H1 (cell line): Measurements from ENCODE around the gene ITPKB. TPM values are rescaled to one million over a fixed set of nuclear protein-coding genes. Genes with fewer than 3 reads are reported as not detected.

Source experiments
- CTCF ChIA-PET: fragments of 300-600 bp; sonication (Branson Sonifier 250); formaldehyde crosslinking; loops from one replicate; lab custom pipeline; 2021; ENCODE audit not compliant: partially characterized antibody; lab: Charles Lee
- POLR2A ChIA-PET: fragments of 300-600 bp; sonication (Branson Sonifier 250); formaldehyde crosslinking; loops from one replicate; lab custom pipeline; 2021; ENCODE audit warnings: inconsistent platforms; ENCODE audit not compliant: partially characterized antibody; lab: Charles Lee
- DNase-seq, 2 experiments: peaks; one replicate each; pipeline versions ENCODE4 v3.0.0 to v3.0.0-alpha.2; 2010 to 2022; ENCODE audit warnings: low spot score in 2 of 2, low read depth in 1 of 2, mixed read lengths in 1 of 2
- FAIRE-seq: peaks from 2 replicates; lab custom pipeline; 2011; peaks lifted over from hg19 to GRCh38; lab: Jason Lieb, UNC
- H2AFZ ChIP-seq: 2 replicates; pipeline ENCODE4 v1.8.1; 2012; ENCODE audit warnings: low read length, inconsistent platforms
- H2AK5ac ChIP-seq: 2 replicates; pipeline ENCODE4 v1.6.1; 2013; ENCODE audit warnings: low read depth, low read length
- H2BK120ac ChIP-seq: replicated peaks from 2 replicates; pipeline ENCODE3; 2013; ENCODE audit warnings: low read depth, low read length, inconsistent platforms
- H2BK12ac ChIP-seq: 2 replicates; pipeline ENCODE4 v1.6.1; 2013; ENCODE audit warnings: low read depth, low read length
- H2BK15ac ChIP-seq: 2 replicates; pipeline ENCODE4 v1.6.1; 2013; ENCODE audit warnings: low read length
- H2BK20ac ChIP-seq: 2 replicates; pipeline ENCODE4 v1.6.1; 2013; ENCODE audit warnings: low read length
- H2BK5ac ChIP-seq: 2 replicates; pipeline ENCODE4 v1.6.1; 2013; ENCODE audit warnings: low read depth, low read length
- H3K14ac ChIP-seq: 2 replicates; pipeline ENCODE4 v1.6.1; 2013; ENCODE audit warnings: inconsistent platforms; ENCODE audit not compliant: insufficient read length
- H3K18ac ChIP-seq: 2 replicates; pipeline ENCODE4 v1.6.1; 2013; ENCODE audit warnings: low read length; ENCODE audit errors: extremely low read depth
- H3K23ac ChIP-seq: 2 replicates; pipeline ENCODE4 v1.6.1; 2013; ENCODE audit warnings: inconsistent platforms; ENCODE audit not compliant: insufficient read length
- H3K23me2 ChIP-seq: 2 replicates; pipeline ENCODE4 v1.6.1; 2013; ENCODE audit warnings: low read depth, low read length
- H3K27ac ChIP-seq: 2 replicates; pipeline ENCODE4 v1.6.1; 2011; ENCODE audit warnings: low read depth, low read length, inconsistent platforms
- H3K27me3 ChIP-seq, 4 experiments: replicated peaks in 1 of 4; 1 replicate in 1 of 4; 2 replicates in 3 of 4; pipeline versions ENCODE4 v1.6.1 to v1.8.1; 2011 to 2013; ENCODE audit warnings: low read length in 3 of 4, mild to moderate bottlenecking in 3 of 4, inconsistent platforms in 2 of 4, mixed read lengths in 2 of 4, moderate library complexity in 1 of 4; ENCODE audit not compliant: control insufficient read depth in 3 of 4, insufficient read depth in 3 of 4; ENCODE audit errors: extremely low read depth in 1 of 4
- H3K36me3 ChIP-seq, 4 experiments: 2 replicates each; pipeline versions ENCODE4 v1.6.1 to v1.8.1; 2011 to 2013; ENCODE audit warnings: mild to moderate bottlenecking in 4 of 4, low read length in 3 of 4, moderate library complexity in 2 of 4, control low read depth in 1 of 4, inconsistent platforms in 1 of 4; ENCODE audit not compliant: insufficient read depth in 4 of 4, control insufficient read depth in 2 of 4
- H3K4ac ChIP-seq: replicated peaks from 2 replicates; pipeline ENCODE3; 2013; ENCODE audit warnings: low read length, low read depth, mixed read lengths, inconsistent platforms; ENCODE audit not compliant: insufficient read length
- H3K4me1 ChIP-seq, 4 experiments: replicated peaks in 1 of 4; 1 replicate in 1 of 4; 2 replicates in 3 of 4; pipeline versions ENCODE4 v1.6.1 to v1.8.1; 2011 to 2013; ENCODE audit warnings: low read length in 3 of 4, inconsistent platforms in 2 of 4, mixed read lengths in 1 of 4; ENCODE audit not compliant: insufficient read depth in 4 of 4, control insufficient read depth in 3 of 4
- H3K4me2 ChIP-seq, 2 experiments: 2 replicates each; pipeline versions ENCODE4 v1.6.1 to v1.8.1; 2011 to 2013; ENCODE audit warnings: low read depth in 2 of 2, low read length in 2 of 2, control low read depth in 1 of 2, inconsistent platforms in 1 of 2, mild to moderate bottlenecking in 1 of 2; ENCODE audit not compliant: insufficient read depth in 1 of 2
- H3K4me3 ChIP-seq, 4 experiments: fragments of 200-600, 300-600 bp in 1 of 4; sonication (generic), shearing (Covaris generic), sonication (Bioruptor Twin) in 1 of 4; 2 replicates each; pipeline versions ENCODE4 v1.5.1 to v1.8.1; 2011 to 2016; ENCODE audit warnings: low read length in 4 of 4, low read depth in 3 of 4, control low read depth in 2 of 4, inconsistent platforms in 2 of 4, mild to moderate bottlenecking in 2 of 4, mixed read lengths in 1 of 4, moderate library complexity in 1 of 4; ENCODE audit not compliant: insufficient read depth in 2 of 4; ENCODE audit errors: extremely low read depth in 1 of 4
- H3K56ac ChIP-seq: replicated peaks from 2 replicates; pipeline ENCODE3; 2013; ENCODE audit warnings: low read depth, mild to moderate bottlenecking, mixed read lengths, low read length, inconsistent platforms; ENCODE audit not compliant: insufficient read length
- H3K79me1 ChIP-seq: 2 replicates; pipeline ENCODE4 v1.6.1; 2013; ENCODE audit warnings: low read depth, low read length, control low read depth
- H3K79me2 ChIP-seq, 2 experiments: 2 replicates each; pipeline versions ENCODE4 v1.6.1 to v1.8.1; 2012 to 2013; ENCODE audit warnings: low read length in 2 of 2, mild to moderate bottlenecking in 2 of 2, inconsistent platforms in 1 of 2; ENCODE audit not compliant: insufficient read depth in 2 of 2, control insufficient read depth in 1 of 2
- H3K9ac ChIP-seq, 4 experiments: replicated peaks in 1 of 4; 1 replicate in 1 of 4; 2 replicates in 3 of 4; pipeline versions ENCODE4 v1.6.1 to v1.8.1; 2011 to 2013; ENCODE audit warnings: low read depth in 3 of 4, low read length in 3 of 4, control low read depth in 2 of 4, mild to moderate bottlenecking in 2 of 4, moderate library complexity in 2 of 4, inconsistent platforms in 1 of 4; ENCODE audit errors: extremely low read depth in 1 of 4
- H3K9me3 ChIP-seq, 2 experiments: 2 replicates each; pipeline versions ENCODE4 v1.6.1 to v1.8.1; 2012 to 2013; ENCODE audit warnings: mild to moderate bottlenecking in 2 of 2, moderate library complexity in 2 of 2, control low read depth in 1 of 2, inconsistent platforms in 1 of 2, low read depth in 1 of 2, low read length in 1 of 2, mixed read lengths in 1 of 2; ENCODE audit not compliant: insufficient read depth in 2 of 2
- H4K20me1 ChIP-seq, 2 experiments: replicated peaks in 1 of 2; 2 replicates each; pipeline versions ENCODE3 to v1.8.1; 2011 to 2013; ENCODE audit warnings: inconsistent platforms in 2 of 2, low read length in 2 of 2, mild to moderate bottlenecking in 1 of 2; ENCODE audit not compliant: insufficient read depth in 2 of 2, control insufficient read depth in 1 of 2
- H4K5ac ChIP-seq: 2 replicates; pipeline ENCODE4 v1.6.1; 2013; ENCODE audit warnings: low read length, low read depth, mixed read lengths, inconsistent platforms; ENCODE audit not compliant: insufficient read length
- H4K8ac ChIP-seq: 2 replicates; pipeline ENCODE4 v1.8.0; 2013; ENCODE audit warnings: mild to moderate bottlenecking, moderate library complexity, low read length, inconsistent platforms; ENCODE audit not compliant: insufficient read depth; ENCODE audit errors: extremely low read depth
- H4K91ac ChIP-seq: replicated peaks from 2 replicates; pipeline ENCODE3; 2013; ENCODE audit warnings: low read length, mixed read lengths, inconsistent platforms; ENCODE audit not compliant: insufficient read length
- CHD2 ChIP-seq: IDR thresholded peaks from 2 replicates; pipeline ENCODE4 v1.6.1; 2012; ENCODE audit warnings: low read length, improper control_type of control experiment
- KDM4A ChIP-seq: IDR thresholded peaks from one replicate; pipeline ENCODE4 v1.7.1; 2012; ENCODE audit warnings: low read depth, mild to moderate bottlenecking, moderate library complexity, low read length, inconsistent platforms; ENCODE audit not compliant: severe bottlenecking
- NANOG ChIP-seq: IDR thresholded peaks from 2 replicates; pipeline ENCODE4 v1.6.1; 2011; ENCODE audit warnings: low read length, low read depth, mild to moderate bottlenecking, inconsistent platforms; ENCODE audit not compliant: insufficient read depth, poor library complexity, severe bottlenecking
- PHF8 ChIP-seq: fragments of 200-600 bp; sonication (generic); conservative IDR thresholded peaks from 2 replicates; pipeline ENCODE4 v1.7.1; 2012; ENCODE audit warnings: low read depth, mild to moderate bottlenecking, inconsistent platforms, low read length, moderate library complexity
- RAD21 ChIP-seq, 2 experiments: IDR thresholded peaks in 1 of 2; conservative IDR thresholded peaks in 1 of 2; 2 replicates each; pipeline ENCODE4 v1.6.1; 2011; ENCODE audit warnings: low read depth in 2 of 2, low read length in 2 of 2, improper control_type of control experiment in 1 of 2, inconsistent platforms in 1 of 2, mild to moderate bottlenecking in 1 of 2, moderate library complexity in 1 of 2
- RNF2 ChIP-seq: fragments of 200-900, 300-1000 bp; sonication (generic); IDR thresholded peaks from 2 replicates; pipeline ENCODE4 v1.7.1; 2016; ENCODE audit warnings: borderline replicate concordance, low read depth, mild to moderate bottlenecking, antibody characterized with exemption, low read length; ENCODE audit not compliant: poor library complexity, severe bottlenecking; ENCODE audit errors: missing control alignments
- SP4 ChIP-seq: IDR thresholded peaks from 2 replicates; pipeline ENCODE4 v1.6.1; 2012; ENCODE audit warnings: low read length, inconsistent platforms
- TAF7 ChIP-seq: optimal IDR thresholded peaks from 2 replicates; pipeline ENCODE3; 2011; ENCODE audit warnings: low read depth, mild to moderate bottlenecking, inconsistent platforms, low read length, moderate library complexity, borderline replicate concordance
- WGBS, 2 experiments: shearing (Covaris generic) in 1 of 2; methylation state at CpG; one replicate each; pipeline versions ENCODE4 v1.1.6 to v1.1.7; 2013 to 2015; ENCODE audit warnings: low lambda C conversion rate in 2 of 2, mixed read lengths in 2 of 2, inconsistent platforms in 1 of 2, low coverage in 1 of 2, missing lambda C conversion rate in 1 of 2; ENCODE audit not compliant: insufficient replicate concordance in 2 of 2, insufficient coverage in 1 of 2, insufficient read length in 1 of 2; ENCODE audit errors: extremely low coverage in 1 of 2, missing lambda C conversion rate in 1 of 2; 5-methylcytosine and 5-hydroxymethylcytosine counted together
- polyA plus RNA-seq, 7 experiments: library from polyadenylated mRNA; depleted of rRNA in 3 of 7; stranded (reverse) in 5 of 7; unstranded in 2 of 7; fragments of >200 nt in 5 of 7; fragments of 200-250 nt in 2 of 7; gene quantifications; 1 replicate in 5 of 7; 2 replicates in 1 of 7; 4 replicates in 1 of 7; pipeline versions ENCODE4 v1.2.1 to v1.2.3, GENCODE V29; 2011 to 2013; ENCODE audit warnings: missing spikeins in 2 of 7, mixed read lengths in 2 of 7
- total RNA-seq: library from RNA; stranded (reverse); fragmentation: NEBNext Ultra II Directional; extraction: Animal tissue kit (Norgen Biotek cat#: 25700); gene quantifications from 2 replicates; pipeline ENCODE4 v1.2.1, GENCODE V29; 2021
- TF ChIP-seq, protein P1 (sequence below): IDR thresholded peaks from 2 replicates; pipeline ENCODE4 v1.6.1; 2011; ENCODE audit warnings: low read length, improper control_type of control experiment

The ITPKB gene
- total and polyA plus RNA-seq, 2 of the 8 experiments (the other 6 are each of a cell fraction or from before 2014, with no cell fraction given), result 1.7 to 4.8 TPM

DNA sequence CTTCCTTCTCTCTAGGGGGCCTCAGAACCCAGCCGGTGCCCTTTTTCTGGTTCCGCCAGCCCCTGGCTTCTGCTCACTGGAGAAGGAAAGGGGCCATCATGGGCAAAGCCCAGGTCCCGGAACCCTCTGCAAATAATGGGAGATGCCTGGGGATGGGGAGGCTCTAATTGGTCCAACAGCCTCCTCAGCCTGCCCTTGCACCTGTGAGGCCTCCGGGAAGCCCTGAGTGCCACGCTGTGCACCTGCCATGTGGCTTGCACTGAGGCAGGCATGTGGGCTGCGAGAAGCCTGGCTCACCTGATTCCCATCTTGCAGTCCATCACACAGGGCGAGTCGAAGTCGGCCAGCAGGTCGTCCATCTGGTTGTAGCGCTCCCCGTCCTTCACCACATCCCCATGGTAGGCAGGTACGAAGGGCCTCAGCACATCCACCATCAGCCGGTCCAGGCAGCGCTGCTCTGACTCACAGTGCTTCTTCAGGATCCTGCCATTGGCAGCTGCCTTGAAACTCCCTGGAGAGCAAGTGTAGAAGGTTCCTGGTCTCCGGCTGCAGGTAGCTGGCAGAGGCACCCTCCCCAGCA lies 92.1 kb downstream of the ITPKB start:
- H3K4me1 ChIP-seq, result peaks cover 0 to 7% (median 3%) of the 10 kb centered on the region in 4 experiments; a peak in 5 of 7 replicates
- CTCF ChIA-PET, result interaction anchor here (1.4 to 6.1 kb wide), 5 partner anchors 9 to 180 kb away, joined by 3 to 27 read pairs (median 5); no protein-coding TSS in a partner anchor
- H3K9me3 ChIP-seq, result no peaks in the 10 kb centered on the region
- H4K91ac ChIP-seq, result no peak overlapping the region
- no peak for DNase-seq
- H4K8ac ChIP-seq, result no peak overlapping the region
- 92% methylated on average over 16 of the region's 16 CpGs; no CpG with 5 or more reads in 1 of the 2 experiments for WGBS, 2 experiments
- H3K14ac ChIP-seq, result no peak overlapping the region
- H3K4me2 ChIP-seq, result no peak overlapping the region
- H2AFZ ChIP-seq, result no peak overlapping the region
- no peak overlapping the region for H3K9ac ChIP-seq
- H2AK5ac ChIP-seq, result no peak overlapping the region
- H3K23ac ChIP-seq, result no peak overlapping the region
- POLR2A ChIA-PET, result no interaction called here
- H3K36me3 ChIP-seq, result no peaks in the 10 kb centered on the region
- no peaks in the 10 kb centered on the region for H3K79me1 ChIP-seq
- no peaks in the 10 kb centered on the region; a peak in 1 of 7 replicates for H3K27me3 ChIP-seq
- H3K27ac ChIP-seq, result no peak overlapping the region
- H2BK20ac ChIP-seq, result no peak overlapping the region
- no peak overlapping the region for H4K5ac ChIP-seq
- H2BK12ac ChIP-seq, result peak overlapping the region; percentile 27; the same call in 1 of the 2 replicates
- no peak overlapping the region for H3K4ac ChIP-seq
- no peak overlapping the region for H2BK15ac ChIP-seq
- peaks cover 0 to 4% of the 10 kb centered on the region in 2 experiments for H4K20me1 ChIP-seq
- no peaks in the 10 kb centered on the region for H3K79me2 ChIP-seq
- H3K23me2 ChIP-seq, result no peaks in the 10 kb centered on the region
- FAIRE-seq, result no peak
- no peak overlapping the region for H2BK120ac ChIP-seq
- no peak overlapping the region for H3K4me3 ChIP-seq
- no peak overlapping the region for H2BK5ac ChIP-seq
- H3K18ac ChIP-seq, result no peak overlapping the region
- H3K56ac ChIP-seq, result no peak overlapping the region
- TF ChIP-seq NANOG, result no peak
- TF ChIP-seq, protein P1, sequence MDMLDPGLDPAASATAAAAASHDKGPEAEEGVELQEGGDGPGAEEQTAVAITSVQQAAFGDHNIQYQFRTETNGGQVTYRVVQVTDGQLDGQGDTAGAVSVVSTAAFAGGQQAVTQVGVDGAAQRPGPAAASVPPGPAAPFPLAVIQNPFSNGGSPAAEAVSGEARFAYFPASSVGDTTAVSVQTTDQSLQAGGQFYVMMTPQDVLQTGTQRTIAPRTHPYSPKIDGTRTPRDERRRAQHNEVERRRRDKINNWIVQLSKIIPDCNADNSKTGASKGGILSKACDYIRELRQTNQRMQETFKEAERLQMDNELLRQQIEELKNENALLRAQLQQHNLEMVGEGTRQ, result no peak
- no peak for TF ChIP-seq RNF2
- no peak for TF ChIP-seq KDM4A
- no peak for TF ChIP-seq PHF8
- no peak for TF ChIP-seq TAF7
- no peak for TF ChIP-seq SP4
- TF ChIP-seq RAD21 (IDR thresholded peaks at IDR 0.05 in 1 of 2, conservative IDR thresholded peaks at IDR 0.05 in 1 of 2; ENCODE audit: low read depth in 2 of 2, low read length in 2 of 2), result no peak
- TF ChIP-seq CHD2, result no peak
